Ecto neural progenitor cell (in vitro differentiated cells): Measurements from ENCODE around the gene PDXDC1.
"Not testable (repeated sequence)": the region's sequence is repeated elsewhere in the genome, so short reads cannot be mapped to it uniquely, and the experiment has no call there.

Experiments
- DNase-seq: peaks from one replicate; pipeline ENCODE4 v3.0.0-alpha.2; 2018; ENCODE audit warnings: low spot score

The PDXDC1 gene

DNA sequence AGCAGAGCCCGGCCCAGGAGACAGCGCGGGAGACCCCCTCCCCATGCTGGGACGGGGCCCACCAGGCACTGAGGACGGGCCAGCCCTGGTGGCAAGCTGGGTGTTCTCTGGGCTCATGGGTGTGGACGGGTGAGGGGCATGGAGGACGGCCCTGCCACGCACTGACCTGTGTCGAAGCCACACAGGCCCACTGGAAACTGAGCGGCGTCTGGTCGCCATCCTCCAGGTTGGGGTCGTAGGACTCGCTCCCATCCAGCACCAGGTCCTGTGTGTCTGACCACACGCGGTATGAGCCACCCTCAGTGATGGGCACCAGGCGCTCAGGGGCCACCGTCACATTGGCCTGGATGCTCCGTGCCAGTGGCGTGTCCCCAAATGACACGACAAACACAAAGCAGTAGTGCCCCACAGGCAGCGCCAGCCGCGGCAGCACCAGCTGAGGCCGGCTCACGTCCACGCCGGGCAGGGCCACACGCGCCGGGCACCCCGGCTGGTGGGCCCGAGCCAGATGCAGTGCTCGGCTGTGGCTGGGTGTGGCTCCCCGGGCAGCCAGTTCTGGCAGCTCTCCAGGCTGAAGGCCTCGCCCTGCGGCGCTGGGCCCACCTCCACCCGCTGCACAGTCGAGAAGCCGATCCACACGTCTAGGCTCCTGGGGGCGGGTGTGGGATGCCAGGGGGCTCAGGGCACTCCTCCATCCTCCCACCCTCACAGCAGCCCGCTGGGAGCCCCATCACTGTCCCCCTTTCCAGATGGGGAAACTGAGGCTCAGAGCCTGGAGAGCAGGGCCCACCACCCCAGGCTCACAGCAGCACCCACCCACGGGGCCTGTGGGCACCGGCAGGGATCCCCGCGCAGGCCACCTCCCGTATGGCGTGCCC lies 160.9 kb downstream of the PDXDC1 start:
- not testable (repeated sequence) for DNase-seq

- not testable (repeated sequence) for DNase-seq
These were observed 162.7 kb downstream of the PDXDC1 start for GRCh38 chr16:15137514-15137913.

DNA sequence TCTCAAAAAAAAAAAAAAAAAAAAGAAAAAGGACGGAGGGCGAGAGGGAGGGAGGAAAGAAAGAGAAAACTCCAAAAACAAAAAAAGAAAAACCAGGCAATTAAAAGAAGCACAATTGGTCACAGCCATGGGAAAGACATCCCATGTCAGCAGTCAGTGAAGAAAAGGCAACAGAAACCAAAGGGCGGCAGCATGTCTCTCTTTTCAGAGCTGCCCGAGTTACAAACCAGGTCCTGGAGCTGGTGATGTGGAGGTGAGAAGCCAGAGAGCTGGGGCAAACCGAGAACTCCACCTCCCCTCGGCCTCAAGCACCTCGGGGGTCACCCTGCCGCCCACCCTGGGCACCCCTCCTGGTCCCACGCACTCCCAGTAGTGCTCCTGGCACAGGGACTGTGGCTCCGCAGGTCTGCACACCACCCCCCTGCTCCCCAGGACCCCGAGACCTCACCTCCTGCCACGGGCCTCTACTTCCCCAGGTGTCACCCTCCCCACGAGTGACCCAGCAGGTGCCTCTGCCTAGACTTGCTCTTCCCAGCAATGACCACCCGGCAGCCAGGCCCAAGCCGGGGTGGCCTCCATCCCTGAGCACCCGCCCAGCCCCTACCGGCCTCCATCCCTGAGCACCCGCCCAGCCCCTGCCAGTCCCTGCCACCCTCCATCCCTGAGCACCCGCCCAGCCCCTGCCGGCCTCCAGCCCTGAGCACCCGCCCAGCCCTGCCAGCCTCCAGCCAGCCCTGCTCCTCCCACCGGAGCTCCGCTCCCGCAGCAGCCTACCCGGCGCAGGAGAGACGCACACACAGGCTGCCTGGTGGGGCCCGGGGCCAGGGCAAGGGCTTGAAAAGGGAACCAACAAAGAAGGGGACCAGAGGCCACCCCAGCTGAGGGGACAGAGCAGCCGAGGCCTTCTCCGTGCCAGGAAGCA lies 165.9 kb downstream of the PDXDC1 start:
- DNase-seq, result not testable (repeated sequence)

DNA sequence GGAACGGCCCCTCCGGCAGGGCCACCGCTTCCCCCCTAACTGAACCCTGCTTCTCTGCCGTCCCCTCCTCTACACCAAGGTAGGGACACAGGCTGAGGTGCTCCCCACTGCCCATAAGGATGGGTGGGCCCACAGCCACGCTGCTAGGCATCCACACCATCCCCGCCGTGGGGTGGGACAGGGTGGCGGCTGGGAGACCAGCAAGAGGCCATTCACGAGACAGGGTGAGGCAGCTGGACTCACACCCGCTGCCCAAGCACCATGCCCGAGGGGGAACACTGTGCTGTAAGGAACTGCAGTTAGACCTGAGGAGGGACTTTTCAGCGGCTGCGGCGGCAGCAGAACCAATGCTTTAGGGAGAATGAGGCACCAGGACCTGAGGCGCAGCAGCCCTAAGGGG lies 166.8 kb downstream of the PDXDC1 start:
- no peak for DNase-seq

GRCh38 chr16:15142107-15142890 lies 167.5 kb downstream of the PDXDC1 start:
- not testable (repeated sequence) for DNase-seq

DNA sequence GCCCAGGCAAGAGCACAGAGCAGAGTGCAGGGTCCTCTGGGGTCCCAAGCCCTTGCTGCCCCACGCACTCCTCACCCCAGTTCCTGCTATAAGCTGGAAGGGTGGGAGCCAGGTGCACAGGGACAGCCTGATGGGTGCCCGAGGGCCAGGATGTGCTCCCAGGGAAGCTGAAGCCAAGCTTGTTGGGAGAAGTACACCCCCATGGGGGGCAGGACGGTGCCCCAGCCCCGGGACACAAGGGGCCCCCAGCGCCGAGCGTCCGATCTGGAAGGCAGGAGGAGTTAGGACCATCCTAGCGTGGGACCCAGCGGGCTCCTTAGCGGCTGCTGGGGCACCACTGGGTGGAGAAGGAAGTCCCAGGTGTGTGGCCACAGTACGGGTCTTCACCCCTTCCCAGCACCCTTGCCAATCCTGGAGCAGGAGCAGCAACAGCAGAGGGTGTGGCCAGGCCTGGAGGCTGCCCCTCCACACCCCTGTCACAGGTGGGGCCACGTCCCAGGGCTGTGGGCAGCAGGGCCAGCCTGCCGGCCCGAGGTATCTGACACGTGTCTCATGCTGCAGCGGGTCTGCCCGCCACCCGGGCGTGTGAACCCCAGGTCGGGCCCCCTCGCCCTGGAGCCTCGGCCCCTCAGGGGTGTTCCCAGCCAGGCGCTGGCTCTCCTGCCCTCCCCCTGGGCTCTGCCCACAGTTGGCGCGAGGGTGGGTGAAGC lies 168.2 kb downstream of the PDXDC1 start:
- not testable (repeated sequence) for DNase-seq

- DNase-seq, result not testable (repeated sequence)
These were observed 168.8 kb downstream of the PDXDC1 start for GRCh38 chr16:15143601-15144091.

GRCh38 chr16:15144092-15144631 lies 169.3 kb downstream of the PDXDC1 start:
- peak; percentile 60 for DNase-seq

DNA sequence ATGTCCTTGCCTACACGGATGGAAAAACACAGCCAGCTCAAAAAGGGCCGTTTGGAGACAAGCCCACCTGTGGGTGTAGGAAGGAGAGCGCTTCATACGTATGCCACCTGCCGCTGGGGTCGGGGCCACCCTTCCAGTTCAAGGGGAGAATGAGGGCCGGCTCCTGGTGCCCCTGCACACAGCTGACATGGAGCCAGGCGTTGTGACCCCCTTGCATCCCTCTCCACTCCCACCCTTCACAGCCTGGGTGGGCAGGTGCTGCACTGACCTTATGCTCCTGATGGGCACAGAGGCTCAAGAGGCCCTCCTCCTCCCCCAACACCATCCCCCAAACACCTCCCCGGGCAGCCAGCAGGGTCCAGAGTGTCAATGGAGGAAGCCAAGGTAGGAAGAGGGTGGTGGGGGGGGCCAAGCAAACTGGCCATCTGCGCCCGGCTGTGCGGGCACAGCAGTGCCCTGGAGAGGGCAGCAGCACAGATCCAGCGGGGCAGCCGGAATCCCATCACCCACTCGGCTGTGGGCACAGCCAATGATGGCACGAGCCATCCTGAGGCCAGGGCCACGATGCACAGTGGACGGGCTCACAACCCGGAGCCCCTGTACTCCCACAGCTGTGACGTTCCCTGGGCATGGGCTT lies 170.1 kb downstream of the PDXDC1 start:
- DNase-seq, result peak; percentile 51

DNA sequence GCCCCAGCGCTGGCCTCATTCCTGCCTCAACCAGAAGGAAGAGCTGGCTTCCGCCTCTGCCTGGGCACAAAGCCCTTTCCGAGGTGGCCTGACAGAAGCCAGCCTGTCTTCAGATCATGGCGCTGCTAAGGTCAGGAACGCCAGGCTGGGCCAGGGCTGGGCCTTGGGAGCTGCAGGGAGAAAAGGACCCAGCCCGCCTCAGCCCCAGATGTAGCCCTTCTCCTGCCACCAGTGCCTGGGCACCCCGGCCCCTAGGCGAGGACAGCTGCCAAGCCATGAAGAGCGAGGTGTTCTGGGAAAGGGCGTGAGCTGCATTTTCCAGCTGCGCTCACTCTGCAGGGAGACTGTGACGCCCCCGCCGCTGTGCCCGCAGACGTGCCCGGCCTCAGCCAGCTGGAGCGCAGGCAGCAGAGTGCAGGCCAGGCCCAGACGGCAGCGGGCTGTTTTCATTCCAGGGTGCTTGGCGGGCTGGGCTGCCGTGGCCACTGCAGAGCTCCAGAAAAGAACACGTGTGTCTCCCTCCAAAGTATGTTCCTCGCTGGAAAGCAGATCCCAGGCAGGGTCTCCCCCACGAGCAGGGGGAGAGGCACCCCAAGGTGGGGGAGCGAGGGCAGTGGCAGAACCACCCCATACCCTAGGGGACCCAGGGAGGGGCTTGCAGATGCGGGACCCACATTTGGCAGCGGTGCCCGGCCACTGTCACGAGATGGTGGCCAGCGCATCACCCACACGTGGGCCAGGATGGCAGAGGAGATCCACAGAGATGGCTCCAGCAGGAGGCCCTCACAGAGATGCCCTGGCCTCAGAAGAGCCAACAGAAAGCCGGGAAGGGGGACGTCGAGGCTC lies 170.8 kb downstream of the PDXDC1 start:
- not testable (repeated sequence) for DNase-seq

- not testable (repeated sequence) for DNase-seq
These were observed 171.4 kb downstream of the PDXDC1 start for GRCh38 chr16:15146264-15146662.

DNA sequence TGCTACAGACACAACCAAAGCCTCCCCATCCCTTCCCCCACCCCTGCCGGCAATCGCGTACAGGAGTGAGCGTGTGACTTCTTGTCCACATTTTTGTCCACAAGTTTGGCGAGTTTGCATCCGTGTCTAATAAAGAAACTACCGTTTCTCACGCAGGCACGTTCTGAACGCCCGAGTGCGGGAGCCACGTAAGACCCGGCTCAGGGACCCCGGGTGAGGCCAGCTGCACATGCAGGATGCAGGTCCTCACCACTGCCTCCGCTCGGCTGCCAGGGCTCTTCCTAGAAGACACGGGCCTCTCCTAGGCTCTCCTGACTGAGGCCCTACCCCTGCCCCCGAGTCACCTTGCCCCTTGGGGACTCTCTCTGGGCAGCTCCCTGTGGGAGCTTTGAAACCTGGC lies 174.0 kb downstream of the PDXDC1 start:
- not testable (repeated sequence) for DNase-seq

GRCh38 chr16:15149260-15149659 lies 174.4 kb downstream of the PDXDC1 start:
- DNase-seq, result not testable (repeated sequence)

- not testable (repeated sequence) for DNase-seq
These were observed 179.2 kb downstream of the PDXDC1 start for GRCh38 chr16:15154005-15154404.

GRCh38 chr16:15154650-15155562 lies 180.1 kb downstream of the PDXDC1 start:
- peak; percentile 86 for DNase-seq

GRCh38 chr16:15157644-15158043 lies 182.8 kb downstream of the PDXDC1 start:
- DNase-seq, result not testable (repeated sequence)

DNA sequence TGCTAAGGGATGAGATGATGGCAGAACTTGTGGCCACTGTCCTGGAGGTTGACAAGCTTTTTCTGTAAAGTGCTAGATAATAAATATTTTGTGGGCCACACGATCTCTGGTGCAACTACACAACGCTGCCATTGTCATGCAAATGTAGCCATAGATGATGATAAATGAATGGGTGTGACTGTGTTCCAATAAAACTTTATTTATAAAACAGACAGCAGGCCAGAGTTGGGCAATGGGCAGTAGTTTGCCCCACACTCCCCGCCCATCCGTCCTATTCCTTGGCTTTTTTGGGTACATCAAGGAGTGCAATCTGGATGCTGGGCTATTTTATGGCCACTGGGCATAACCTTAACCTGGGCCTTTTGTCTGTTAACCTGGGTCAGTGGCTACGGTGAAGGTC lies 184.8 kb downstream of the PDXDC1 start:
- not testable (repeated sequence) for DNase-seq

- not testable (repeated sequence) for DNase-seq
These were observed 185.7 kb downstream of the PDXDC1 start for GRCh38 chr16:15160571-15160970.
